RCC 7860 (cell line): Measurements from ENCODE around the gene SRSF7.
A peak's percentile ranks its signal among the peaks of the same experiment; 100 is the strongest.
"Not testable (repeated sequence)": the region's sequence is repeated elsewhere in the genome, so short reads cannot be mapped to it uniquely, and the experiment has no call there.

Source experiments
- DNase-seq: peaks from one replicate; pipeline ENCODE4 v3.0.0-alpha.2; 2015; ENCODE audit warnings: low spot score
- FAIRE-seq: peaks from 2 replicates; lab custom pipeline; 2012; peaks lifted over from hg19 to GRCh38; lab: Jason Lieb, UNC

SRSF7 gene

DNA sequence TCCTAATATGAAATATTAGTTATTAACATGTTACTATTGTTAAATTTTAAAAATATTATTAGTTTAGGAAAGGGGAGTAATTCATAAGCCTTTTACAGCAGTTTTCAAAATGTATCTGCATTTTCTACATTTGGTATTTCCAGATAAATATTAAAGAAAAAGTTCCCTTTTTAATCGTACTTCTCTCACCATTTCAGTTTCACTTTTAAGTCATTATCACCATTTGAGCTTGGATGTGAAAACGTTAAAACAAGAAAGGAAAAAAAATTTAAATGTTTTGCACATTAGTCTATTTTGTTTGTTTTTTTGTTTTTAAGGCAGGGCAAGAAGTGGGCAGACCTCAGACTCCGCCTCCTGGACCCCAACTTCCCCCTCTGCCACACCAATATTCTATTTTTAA is 3.3 kb upstream of the SRSF7 start:
- FAIRE-seq (no peak), DNase-seq (no peak)

DNA sequence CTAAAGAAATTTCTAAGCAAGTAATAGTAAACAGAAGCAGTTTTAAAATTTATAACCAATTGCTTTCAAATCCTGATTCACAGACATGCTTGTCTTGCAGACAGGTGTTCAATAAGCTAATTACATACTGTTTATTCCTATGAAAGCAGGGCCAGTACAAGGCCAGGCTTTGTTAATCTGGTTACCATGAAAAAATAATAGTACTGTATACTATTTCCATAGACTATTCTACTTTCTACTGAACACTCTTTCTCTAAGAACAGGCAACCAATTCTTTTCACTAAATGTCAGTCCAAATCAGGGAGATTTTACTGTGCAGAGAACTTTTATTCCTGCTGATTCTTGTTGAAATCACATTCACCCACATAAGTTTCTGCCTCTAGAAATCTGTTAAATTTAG is 2.9 kb upstream of the SRSF7 start:
- FAIRE-seq: no peak

DNA sequence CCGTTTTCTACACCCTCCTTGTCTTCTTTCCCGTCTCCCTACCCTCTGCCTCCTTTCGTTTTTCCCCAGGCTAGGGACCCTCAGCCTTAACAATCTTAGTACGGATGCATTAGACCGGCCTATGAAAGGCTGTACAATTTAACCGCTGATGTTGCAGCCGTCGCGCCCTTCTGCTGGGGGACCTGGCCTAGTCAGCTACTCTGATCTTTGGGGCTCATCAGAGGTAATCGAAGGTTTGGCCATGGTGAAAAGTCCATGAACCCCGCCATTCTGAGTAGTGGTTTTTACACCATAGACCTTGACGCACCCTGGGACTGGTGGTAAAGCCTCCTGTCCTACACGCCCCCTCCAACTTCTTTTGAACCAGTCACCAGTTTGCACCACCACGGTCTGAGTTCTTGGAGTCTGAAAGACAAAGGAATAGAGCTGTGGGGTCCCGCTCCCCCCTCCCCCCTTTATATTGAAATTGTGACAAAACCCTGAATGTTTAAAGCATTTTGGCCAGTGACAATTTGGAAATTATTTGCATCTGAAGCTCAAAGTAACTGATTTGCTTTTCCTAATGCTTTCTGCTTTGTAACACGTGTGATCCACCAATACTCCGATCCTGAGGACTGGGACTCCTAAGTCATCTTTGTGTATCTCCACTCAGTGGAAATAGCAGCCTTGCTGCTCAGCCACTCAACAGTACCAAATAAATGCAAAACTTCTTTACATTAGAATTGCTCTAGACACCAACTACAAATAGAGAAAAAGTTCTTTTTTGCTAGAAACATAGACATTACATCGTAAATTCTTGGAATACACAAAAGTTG is 642 bp upstream of the SRSF7 start:
- FAIRE-seq (no peak), DNase-seq (no peak)

More for the DNA sequence above, 2.9 kb upstream of the SRSF7 start:
- no peak for DNase-seq

DNA sequence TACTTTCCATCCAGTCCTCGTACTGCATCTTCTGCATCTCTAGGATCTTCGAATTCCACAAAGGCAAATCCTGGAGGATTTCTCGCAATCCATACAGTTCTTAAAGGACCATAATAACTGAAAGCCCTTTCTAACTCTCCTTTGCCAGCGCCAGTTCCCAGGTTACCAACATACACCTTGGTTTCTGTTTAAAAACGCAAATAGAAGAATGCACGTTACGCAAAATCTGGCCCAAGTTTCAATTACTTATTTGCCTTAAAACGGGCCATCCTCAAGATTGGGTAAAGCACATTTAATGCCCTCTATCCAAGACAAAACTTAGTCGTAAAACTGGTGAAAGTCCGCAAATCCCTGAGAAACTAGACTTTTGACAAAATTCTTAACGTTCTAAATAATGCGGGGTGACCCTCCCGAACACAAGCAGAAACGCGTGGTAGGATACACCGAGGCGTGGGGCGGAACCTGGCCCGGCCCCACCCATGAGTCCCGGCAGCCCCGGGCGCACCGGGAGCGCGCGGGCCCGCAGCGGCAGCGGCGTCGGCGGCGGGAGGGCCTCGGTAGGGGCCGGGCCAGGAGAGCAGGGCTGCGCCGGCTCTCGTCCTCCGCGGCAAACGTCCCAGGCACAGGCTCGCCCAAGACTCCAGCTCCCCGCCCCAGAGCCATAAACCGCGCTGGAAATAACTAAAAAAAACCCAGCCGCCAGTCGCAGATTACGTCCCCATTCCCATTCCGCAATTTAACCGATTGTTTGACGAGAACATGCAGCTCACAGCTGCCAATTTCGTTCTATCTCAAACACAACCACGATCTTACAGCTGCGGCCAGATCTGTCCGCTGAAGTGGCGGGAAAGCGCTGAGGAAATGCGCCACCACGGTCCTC is 910 bp downstream of the SRSF7 start:
- FAIRE-seq: no peak
- no peak for DNase-seq

DNA sequence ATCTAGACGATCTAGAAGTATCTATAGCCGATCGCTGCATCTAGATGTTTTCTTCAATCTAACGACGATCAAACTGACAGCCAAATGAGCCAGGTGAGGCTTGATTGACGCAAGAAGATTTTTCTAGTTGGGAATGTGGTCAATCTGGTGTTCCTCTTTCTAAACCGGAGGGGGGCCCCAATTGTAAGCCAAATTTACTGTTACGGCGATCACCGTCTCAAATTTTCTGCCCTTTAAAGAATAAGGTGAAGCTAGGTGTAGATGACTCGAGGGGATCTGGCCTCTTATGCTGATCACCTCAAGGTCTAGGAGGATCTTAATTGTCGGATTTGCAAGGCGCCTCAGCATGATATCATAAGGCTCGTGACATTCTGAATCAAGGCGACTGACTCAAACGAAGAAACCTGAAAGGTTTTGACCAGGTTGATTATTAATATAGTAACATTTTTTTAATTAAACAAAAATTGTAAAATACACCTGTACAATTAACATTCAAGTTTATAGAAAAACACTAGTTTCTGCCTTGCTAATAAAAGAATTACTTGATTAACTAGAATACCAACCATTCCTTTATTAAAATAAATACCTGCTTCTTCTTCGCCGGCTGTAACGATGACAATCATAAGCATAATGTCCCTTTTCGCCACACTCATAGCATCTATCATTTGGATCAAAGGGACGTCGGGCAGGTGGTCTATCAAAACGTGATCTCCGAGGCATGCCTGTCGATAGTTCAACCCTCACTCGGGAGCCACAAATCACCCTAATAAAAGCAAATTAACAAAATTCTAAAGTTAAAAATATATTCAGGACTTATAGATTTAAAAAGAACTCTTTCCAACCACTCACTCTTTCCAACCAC is 2.0 kb downstream of the SRSF7 start:
- DNase-seq (no peak), FAIRE-seq (no peak)

DNA sequence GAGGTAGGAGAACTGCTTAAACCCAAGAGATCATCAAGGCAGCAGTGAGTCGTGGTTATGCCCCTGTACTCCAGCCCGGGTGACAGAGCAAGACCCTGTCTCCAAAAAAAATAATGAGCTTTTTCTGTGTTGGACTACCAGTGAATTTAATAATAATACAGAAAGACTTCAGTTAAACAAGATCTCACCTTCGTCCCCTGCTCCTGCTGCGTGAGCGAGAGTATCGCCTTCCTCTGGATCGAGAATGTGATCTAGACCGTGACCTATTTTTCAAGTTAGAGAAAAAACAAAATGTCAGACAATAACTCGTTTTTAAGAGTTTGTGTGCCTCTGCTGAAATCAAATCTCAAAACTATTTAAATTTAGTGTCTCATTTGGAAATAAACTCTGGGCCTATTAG is 2.8 kb downstream of the SRSF7 start:
- FAIRE-seq: no peak
- DNase-seq: no peak

DNA sequence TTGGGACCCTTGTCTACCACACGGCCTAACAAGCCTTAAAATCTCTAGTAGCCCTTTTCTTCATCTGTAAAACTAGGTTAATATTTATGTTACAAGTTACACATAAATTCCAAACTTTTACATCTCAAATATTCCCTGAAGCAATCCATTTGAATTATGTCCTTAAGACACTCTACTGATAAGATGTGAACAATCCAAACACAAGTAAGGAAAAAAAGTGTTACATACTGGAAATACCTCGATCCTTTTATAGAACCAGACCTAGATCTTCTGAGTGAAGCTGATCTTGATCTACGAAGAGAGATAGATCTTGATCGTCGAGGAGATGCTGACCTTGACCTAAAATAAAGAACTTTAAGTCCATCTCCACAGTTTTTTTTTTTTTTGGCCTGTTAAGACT is 3.3 kb downstream of the SRSF7 start:
- DNase-seq (no peak), FAIRE-seq (no peak)

DNA sequence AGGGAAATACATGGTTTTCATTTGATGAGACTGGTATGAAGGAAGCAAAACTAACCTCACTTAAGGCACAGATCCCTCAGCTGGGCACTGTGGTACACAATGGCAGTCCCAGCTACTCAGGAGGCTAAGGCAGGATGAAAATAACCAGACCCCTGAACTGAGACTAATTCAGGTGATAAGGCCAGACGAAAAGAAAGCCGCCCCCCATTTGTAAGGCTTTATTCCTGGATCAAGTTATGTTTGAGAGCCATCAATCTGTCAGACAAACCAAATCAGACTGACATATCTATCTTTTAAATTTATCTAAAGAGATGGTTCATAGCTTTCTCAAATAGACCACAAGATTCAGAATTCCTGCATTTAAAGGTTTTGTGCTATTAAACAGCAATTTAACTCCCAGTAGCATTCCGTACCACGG is 4.1 kb downstream of the SRSF7 start:
- no peak for FAIRE-seq
- DNase-seq: no peak

DNA sequence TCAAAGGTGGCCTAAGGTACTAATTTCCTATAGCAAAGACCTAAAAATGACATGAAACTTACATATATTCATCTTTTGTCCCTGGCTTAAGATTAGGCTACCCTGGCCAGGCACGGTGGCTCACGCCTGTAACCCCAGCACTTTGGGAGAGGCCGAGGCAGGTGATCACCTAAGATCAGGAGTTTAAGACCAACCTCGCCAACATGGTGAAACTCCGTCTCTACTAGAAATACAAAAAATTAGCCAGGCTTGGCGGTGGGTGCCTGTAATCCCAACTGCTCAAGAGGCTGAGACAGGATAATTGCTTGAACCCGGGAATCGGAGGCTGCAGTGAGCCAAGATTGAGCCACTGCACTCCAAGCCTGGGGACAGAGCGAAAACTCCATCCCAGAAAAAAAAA is 5.9 kb downstream of the SRSF7 start:
- no peak for DNase-seq
- FAIRE-seq: no peak

DNA sequence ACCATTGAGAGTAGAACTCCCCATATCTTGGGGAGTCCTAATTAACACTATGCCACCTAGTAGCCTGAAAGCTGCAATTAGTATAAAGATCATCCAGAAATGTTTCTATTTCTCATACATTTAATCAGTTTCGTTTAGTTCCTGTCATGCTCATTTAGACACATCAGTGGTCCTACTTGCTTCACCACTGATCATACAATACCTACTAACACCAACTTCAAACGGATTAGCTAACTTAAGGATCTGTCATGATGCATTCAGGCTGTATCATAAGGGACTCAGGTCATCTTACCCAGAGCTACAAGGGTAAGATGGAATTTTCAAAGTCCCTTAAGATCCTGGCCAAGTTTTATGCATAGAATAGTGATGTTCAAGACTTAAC is 6.8 kb downstream of the SRSF7 start:
- DNase-seq: no peak
- no peak for FAIRE-seq

DNA sequence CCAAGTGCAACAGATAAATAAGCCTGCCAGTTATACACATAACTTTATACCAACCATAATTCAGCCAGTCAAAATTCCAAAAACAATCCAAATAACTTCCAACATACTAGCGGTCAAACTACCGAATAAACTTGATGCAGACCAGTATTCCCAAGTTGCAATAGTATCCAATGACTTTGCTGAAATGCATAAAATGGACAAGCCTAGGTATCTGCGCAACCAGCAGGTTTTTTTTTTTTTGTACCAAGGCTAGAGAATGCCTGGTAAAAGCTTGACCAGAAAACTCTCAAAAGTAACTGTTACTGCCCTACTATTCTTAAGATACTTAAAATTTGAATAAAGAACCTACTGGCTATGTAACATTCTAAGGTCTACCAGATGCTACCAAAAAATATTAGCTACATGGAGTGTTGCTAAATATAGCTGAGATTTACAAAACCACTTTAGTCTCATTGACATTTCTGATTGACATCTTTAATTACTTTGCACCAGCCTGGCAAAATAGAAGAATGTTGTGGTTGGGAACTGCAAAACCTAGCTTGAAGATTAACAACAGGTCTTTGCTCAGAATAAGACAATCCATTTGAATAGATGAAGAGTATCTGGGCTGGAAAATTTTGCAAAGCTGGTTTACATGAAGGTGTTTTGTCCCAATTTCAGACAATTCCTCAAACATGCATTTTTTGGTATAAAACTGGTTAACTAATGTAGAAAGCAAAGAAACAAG is 7.3 kb downstream of the SRSF7 start:
- no peak for DNase-seq
- FAIRE-seq: no peak

DNA sequence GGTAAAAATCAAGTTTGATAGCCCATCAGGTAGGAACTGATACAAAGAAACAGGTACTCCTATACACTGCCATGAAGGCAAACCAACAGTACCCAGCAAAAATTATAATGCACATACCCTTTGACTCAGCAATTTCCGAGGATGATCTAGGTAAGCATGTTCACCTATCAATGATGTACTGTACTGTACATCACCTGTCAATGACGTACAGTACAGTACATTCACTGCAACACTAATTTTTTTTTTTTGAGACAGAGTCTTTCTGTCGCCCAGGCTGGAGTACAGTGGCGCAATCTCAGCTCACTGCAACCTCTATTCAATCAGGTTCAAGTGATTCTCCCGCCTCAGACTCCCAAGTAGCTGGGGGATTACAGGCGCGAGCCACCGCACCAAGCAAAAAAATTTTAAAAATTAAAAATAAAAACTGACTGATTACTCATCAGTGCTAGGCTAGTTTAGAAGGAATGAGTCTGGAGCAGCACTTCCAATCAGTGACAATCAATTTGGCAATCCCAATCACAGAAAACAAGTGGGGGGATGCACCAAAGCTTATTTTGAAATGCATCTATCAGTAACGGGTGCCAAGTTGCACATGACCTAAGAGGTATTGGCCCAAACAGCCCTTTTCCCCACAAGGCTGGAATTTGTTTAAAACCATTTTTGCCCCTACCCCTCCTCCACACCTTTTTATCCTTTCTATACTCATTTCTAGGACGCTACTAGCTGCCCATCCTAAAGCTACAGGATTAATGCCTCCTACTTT is 8.2 kb downstream of the SRSF7 start:
- no peak for DNase-seq
- no peak for FAIRE-seq

DNA sequence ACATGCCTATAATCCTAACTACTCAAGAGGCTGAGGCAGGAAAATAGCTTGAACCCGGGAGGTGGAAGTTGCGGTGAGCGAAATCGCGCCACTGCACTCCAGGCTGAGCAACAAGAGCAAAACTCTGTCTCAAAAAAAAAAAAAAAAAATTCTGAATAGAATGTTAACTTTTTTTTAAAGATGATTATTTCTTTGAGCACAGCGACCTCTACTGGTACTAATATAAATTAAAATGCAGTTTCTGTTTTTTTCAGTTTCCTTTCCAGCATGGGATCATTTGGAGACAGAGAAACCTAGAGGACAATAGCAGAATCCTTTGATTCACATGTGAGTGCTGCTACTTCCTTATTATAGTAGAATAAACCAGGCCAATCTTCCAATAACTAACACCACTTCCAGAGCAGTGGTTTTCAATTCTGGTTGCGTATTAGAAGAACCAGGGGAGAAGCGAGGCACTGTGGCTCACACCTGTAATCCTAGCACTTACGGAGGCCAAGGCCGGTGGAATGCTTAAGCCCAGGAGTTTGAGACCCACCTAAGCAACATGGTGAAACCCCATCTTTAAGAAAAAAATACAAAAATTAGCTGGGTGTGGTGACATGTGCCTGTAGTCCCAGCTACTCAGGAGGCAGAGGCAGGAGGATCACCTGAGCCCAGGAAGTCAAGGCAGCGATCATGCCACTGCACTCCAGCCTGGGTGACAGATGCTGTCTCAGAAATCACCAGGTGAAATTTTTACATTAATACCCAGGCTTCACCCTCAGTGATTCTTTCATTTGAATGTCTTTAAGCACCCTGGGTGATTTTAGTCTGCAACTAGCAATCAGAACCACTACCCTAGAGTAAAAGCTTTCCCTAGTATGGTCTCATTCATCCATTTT is 10.1 kb downstream of the SRSF7 start:
- FAIRE-seq: peak; percentile 82
- DNase-seq: peak; percentile 58

DNA sequence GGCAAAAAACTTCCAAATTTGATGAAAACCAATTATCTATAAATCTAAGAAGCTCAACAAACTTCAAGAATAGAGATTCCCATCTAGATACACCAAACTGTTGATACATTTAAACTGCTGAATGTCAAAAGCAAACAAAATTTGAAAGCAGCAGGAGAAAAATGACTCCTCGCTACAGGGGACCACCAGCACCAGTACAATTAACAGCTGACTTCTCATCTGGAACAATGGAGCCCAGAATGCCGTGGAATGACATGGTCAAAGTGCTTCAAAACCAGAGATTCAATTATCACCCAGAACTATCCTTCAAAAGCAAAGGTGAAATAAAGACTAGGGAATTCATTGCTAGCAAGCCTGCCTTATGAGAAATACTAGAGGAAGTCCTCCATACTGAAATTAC is 11.6 kb downstream of the SRSF7 start:
- FAIRE-seq (no peak), DNase-seq (no peak)

DNA sequence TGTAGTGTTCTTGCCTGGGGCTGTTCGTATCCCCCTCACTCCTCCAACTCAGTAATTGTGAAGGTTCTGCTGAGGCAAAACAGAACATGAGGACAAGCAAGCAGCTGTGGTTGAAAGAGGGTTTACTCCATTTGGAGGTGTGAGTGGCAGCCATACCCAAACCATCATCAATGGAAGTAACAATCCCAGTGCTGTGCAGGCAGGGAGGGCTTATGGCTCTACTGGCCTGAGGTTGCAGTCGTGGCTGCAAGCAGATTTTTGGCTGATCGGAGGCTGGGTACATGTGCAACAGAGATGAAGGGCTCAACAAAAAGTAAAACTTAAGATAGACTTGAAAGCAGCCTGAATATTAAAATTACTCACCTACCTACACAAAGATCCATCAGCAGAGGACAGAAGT is 13.2 kb downstream of the SRSF7 start:
- no peak for FAIRE-seq
- no peak for DNase-seq

DNA sequence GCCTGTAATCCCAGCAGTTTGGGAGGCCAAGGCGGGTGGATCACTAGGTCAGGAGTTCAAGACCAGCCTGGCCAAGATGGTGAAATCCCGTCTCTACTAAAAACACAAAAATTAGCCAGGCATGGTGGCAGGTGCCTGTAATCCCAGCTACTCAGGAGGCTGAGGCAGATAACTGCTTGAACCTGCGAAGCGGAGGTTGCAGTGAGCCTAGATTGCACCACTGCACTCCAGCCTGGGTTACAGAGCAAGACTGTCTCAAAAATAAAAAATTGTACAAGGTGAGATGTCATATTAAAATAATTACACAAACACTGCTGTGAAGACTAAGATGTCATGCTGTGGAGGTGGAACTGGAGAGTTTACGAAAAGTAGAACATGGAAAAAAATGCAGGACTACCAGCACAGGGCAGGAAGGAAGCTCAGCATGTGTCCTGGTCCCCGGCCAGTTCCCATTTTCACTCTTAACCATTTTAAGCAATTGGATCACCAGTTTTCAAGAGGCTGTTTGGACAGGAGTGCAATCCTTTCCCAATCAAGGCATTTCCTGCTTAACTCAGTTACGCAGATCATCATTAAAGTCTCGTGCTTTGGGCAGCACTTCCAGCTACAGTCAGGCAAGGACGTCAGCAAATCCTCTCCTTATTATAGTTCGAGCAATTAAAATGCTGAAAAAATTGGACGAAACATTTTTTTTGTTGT is 14.0 kb downstream of the SRSF7 start:
- FAIRE-seq: not testable (repeated sequence)

DNA sequence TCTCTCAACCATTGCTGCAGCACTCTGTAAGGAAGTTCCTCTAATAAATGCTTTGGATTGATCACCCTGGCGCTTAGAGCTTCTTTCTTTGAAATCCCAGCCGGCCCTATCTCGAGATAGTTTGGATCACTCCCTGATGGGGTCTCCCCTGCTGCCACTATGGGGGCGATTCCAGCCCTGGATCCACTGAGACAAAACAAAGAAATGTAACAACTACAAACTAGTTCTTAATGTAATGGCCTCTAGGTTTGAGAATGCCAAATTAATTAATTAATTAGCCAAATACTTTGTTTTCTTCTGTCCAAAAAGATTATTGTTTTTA is 15.2 kb downstream of the SRSF7 start:
- no peak for DNase-seq
- FAIRE-seq: no peak

More for the DNA sequence above, 14.0 kb downstream of the SRSF7 start:
- not testable (repeated sequence) for DNase-seq

DNA sequence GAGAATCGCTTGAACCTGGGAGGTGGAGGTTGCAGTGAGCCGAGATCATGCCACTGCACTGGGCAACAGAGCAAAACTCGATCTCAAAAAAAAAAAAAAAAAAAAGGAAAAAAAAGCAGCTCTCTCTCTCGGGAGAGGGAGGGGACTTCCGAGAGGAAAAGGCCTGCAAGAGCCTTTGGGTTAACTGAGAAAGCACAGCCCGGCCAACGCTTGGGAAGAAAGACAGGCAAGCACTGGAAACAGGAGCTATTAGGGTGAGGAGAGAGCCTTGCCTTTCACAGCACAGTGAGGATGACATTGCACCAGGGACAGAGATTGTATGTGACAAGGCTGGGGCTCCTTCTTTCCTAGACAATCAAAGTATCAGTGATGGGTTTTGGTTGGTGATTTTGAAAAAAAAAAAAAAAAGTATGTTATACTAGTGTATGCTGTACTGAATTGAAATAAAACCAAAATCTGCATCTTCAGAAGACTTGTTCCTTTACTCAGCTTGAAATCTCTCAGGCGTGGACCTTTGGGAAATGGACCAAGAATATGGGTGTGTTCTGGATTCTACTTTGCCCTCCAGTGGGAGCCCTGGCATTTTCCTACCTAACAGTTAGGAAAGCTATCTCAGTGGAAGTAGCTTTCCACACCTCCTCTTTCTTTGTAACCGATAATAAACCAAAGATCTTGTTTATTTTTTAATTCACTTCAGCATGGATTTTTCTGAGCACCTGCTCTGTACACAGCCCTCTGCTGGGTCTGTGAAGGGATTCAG is 16.7 kb downstream of the SRSF7 start:
- no peak for FAIRE-seq
- DNase-seq: no peak
